GM21526 (cell line): ENCODE results near the gene ASCL3.
"Not testable (repeated sequence)": the region's sequence is repeated elsewhere in the genome, so short reads cannot be mapped to it uniquely, and the experiment has no call there.

Experiments used
- ATAC-seq: cut with Tn5 transposase; IDR thresholded peaks from one replicate; pipeline ENCODE4 v1.9.1; 2021; ENCODE audit warnings: moderate library complexity; ENCODE audit not compliant: unreplicated experiment, low FRiP score

Gene ASCL3

GRCh38 chr11:8911029-8911823 lies 31.6 kb downstream of the ASCL3 start, which contains the start of gene AKIP1:
AKIP1 (plus strand) TSS chr11:8911189; CDS start chr11:8911450, 261 bp downstream.
- peak; percentile 63 for ATAC-seq

GRCh38 chr11:8910649-8911026 lies 32.2 kb downstream of the ASCL3 start:
- ATAC-seq, result peak; percentile 10

- ATAC-seq, result no peak
These were observed 34.7 kb downstream of the ASCL3 start for GRCh38 chr11:8908099-8908498.

GRCh38 chr11:8907116-8907515 lies 35.7 kb downstream of the ASCL3 start:
- ATAC-seq, result no peak

GRCh38 chr11:8905528-8906165 lies 37.2 kb downstream of the ASCL3 start:
- no peak for ATAC-seq

GRCh38 chr11:8899119-8899753 lies 43.6 kb downstream of the ASCL3 start:
- no peak for ATAC-seq

- not testable (repeated sequence) for ATAC-seq
These were observed 51.6 kb downstream of the ASCL3 start for GRCh38 chr11:8891185-8891584.
